Measurements from ENCODE around the gene VASN.
A peak's percentile ranks its signal among the peaks of the same experiment; 100 is the strongest.
"Not testable (repeated sequence)": the region's sequence is repeated elsewhere in the genome, so short reads cannot be mapped to it uniquely, and the experiment has no call there.

Gene VASN

DNA sequence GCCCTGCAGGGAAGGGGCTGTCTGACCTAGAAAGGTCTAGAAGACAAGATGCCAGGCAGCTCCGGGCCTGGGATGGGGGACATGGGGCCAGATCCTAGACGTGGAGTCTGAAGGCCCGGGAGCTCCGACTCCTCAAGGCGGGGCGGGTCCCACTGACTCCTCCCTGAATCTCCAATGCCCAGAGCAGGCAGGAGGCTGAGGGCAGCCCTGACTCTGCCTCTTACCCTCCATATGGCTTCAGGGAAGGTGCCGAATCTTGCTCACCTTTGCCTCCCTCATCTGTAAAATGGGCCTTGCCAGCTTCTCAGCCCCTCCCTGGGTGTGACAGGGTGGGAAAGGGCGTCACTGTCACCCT, 14.8 kb downstream of the VASN start:
- no peak for DNase-seq

- DNase-seq = no peak
These were observed 15.4 kb downstream of the VASN start for GRCh38 chr16:4386951-4387565.

DNA sequence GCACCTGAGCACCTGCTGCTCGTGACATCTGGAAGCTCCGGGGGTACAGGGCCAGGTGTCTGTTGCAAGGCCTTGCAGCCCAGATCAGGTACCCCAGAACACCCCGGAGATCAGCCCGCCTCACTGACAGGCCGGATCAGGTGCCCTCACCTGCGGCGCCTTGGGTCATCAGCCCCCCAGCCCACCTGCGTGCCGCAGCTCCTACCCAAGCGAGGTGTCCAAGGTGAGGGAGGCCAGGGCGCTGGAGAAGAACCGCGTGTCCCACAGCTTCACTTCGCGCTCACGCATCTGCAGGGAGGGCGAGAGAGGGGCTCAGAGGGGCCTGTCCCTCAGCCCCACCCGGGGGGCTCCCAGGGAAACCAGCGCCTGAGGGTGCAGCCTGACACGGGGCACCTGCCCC, 16.1 kb downstream of the VASN start:
- DNase-seq = no peak

GRCh38 chr16:4388271-4389021, 16.8 kb downstream of the VASN start:
- DNase-seq = no peak

GRCh38 chr16:4389051-4389955, 17.7 kb downstream of the VASN start:
- DNase-seq = no peak

- no peak for DNase-seq
These were observed 18.9 kb downstream of the VASN start for GRCh38 chr16:4390266-4391260.

DNA sequence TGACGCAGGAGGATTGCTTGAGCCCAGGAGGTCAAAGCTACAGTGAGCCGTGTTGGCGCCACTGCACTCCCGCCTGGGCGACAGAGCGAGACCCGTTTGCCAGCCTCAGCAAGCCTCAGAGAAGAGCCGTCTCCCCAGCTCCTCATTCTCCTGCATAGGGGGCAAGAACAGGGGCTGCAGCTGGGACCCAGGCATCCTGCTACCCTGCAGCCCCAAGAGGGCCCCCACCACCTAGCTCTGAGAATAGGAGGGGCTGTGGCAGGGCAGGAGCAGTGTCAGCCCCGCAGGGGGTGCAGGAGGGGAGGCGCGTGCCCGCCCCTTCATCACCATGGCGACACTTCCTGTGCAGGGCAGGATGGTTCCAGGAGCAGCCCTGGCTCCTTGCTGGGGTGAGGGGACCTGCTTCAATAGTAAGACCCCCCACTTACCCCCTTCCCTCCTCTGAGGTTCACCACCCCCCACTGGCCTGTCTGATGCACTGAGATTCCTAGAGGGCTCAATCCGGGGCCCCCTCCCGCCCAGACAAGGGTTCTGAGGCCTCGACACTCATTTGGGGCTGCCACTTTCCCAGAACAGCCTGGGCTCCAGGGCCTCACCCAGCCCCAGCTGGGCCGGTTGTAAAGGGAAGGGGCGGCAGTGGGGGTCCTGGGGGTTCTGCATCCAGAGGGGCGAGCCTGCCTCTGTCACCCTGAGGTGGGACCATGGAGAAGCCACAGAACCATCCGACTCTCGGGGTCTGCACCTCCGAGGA, 20.2 kb downstream of the VASN start:
- DNase-seq = no peak

GRCh38 chr16:4392382-4393239, 21.0 kb downstream of the VASN start:
- no peak for DNase-seq

DNA sequence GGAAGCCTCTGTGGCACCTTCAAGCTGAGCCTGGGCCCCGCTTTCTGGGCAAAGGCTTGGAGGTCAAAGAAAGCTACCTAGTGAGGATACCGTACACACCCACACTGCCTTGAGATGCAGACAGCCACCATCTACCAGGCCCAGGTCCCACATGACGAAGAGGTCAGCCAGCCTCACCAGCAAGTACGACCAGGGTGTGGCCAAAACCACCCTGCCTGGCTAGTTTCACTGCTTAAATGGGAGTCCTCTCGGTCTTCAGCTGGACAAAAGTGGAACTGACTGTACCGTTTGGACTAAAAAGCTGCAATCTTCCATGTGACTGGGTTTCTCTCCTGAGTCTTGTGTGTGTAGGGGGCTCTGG, 21.6 kb downstream of the VASN start:
- no peak for DNase-seq

DNA sequence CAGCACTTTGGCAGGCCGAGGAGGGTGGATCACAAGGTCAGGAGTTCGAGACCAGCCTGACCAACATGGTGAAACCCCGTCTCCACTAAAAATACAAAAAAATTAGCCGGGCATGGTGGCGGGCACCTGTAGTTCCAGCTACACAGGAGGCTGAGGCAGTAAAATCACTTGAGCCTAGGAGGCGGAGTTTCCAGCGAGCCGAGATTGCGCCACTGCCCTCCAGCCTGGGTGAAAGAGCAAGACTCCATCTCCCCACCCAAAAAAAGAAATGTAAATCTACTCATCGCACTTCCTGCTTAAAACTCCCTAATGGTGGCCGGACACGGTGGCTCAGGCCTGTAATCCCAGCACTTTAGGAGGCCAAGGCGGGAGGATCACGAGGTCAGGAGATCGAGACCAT, 22.2 kb downstream of the VASN start:
- DNase-seq = not testable (repeated sequence)

- DNase-seq = no peak
These were observed 23.5 kb downstream of the VASN start for GRCh38 chr16:4395055-4395726.

- no peak for DNase-seq
These were observed 27.5 kb downstream of the VASN start for GRCh38 chr16:4399001-4399730.

DNA sequence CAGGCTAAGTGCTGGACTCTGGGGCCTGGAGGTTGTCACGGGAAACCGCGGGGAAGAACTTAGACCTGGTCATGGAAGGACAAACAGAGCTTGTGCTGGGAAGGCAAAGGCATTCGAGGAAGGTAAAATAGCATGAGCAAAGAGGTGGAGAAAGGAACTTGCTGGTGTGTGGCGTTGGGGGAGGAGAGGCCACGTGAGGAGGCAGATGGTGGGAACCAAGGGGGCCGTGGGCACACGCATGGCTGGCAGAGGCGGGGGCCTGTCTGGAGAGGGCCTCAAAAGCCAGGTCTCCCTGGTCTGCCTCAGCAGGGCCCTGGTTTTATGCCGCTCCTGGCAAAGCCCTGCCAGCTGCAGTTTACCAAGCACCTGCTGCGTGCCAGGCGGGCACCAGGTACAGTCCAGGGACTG, 29.4 kb downstream of the VASN start:
- no peak for DNase-seq

GRCh38 chr16:4401510-4401909, 29.9 kb downstream of the VASN start:
- no peak for DNase-seq

GRCh38 chr16:4402439-4403132, 30.9 kb downstream of the VASN start:
- peak; percentile 24 for DNase-seq

DNA sequence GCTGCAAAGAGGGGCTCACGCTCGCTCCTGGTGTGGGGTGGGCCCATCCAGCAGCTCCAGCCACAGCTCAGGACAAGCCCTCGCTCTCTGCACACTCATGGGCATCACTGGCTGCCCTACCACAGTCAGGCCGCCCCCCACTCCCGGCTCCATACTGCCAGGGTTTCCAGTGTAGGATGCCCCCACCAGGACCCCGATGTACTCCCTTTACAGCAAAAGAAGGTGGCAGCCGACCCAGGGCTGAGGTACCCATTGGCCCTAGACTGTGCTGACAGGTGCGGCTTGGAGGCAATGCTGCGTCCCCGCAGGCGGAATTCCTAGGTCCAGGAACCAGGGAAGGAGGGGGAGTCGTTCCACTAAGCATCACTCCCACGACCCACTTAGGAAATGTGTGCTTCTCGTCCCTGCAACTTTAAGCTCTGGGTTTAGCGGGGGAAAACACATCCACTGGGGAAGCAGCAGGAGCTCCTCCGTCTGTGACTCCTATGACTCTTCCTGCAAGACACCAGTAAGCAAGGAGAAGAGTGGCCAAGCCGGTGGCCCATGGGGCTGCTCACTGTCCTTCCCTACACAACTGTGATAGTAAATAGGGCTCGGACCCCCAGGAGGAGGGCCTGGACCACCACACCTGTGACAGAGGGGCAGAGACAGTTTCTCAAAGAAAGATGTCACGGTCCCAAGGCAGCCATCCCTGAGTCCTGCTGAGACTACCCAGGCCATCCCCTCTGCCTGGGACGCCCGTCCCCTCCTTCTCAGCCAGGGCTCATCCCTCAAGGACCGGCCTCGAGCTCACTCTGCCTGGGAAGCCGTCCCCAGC, 31.7 kb downstream of the VASN start:
- no peak for DNase-seq

- DNase-seq = no peak
These were observed 32.8 kb downstream of the VASN start for GRCh38 chr16:4404247-4404966.
